Superior temporal gyrus (tissue), 1 donor: ENCODE measurements around the gene FGGY.
A peak's percentile ranks its signal among the peaks of the same experiment; 100 is the strongest.

Experiments
- DNase-seq: peaks from one replicate; pipeline ENCODE4 v3.0.0-alpha.2; 2016; ENCODE audit errors: extremely low spot score

The FGGY gene

DNA sequence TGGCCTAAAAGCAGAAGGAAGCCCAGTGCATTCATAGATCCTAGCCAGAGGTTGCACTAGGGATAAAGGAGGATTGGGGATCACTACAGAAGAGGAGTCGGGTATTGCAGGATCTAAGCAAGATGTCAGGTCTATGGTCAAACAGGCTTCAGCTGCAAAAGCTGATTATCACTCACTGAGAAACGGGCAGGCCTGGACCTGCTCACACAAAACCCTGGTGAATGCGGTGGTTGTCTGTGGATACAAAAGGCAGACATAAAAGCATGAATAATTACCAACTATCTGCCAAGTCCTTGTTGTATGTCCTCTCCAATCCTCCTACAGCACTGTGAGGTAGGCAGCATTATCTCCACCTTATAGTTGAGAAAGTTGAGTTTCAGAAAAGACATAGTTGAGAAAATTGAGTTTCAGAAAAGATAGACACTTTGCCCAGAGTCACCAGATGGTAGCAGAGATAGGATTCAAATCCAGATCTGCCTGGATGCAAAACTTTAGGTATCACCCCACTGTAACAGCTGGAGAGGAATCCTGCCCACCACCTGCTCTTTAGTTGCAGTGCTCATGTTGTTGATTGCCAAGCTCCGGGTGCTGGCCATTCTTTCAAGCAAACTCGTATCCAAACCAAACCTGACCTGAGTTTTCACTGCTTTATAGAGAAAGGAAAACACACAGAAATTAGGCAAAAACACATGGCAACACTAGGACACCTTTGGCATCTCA, 468.3 kb downstream of the FGGY start:
- no peak for DNase-seq

DNA sequence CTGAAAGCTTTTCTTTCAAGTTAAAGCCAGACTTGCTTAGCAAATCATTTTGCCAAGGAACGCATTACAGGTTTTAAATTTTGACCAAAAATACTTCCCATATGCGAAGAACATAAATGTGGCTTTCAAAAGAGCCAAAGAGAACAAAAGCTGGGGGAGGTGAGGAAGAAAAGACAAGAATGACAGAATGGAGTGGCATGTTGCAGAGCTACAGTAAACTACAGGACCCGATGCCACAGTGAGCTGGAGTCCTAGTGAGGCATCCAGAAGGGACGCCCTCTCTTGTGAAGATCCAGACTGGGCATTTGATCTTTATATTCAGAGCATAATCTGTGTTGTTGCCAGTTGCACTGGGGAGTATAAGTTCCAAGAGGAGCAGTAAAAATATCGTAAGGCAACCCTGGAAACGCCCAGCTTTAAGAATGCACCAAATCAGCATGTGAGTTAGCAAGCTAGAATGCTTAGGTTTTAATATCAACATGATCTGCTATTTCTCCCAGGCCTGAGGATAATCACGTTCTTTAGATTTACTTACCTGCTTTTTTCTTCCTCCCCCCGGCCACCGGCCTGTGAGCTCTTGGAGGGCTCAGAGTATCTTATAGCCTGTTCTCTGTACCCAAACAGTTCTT, 469.4 kb downstream of the FGGY start:
- peak; percentile 51 for DNase-seq

DNA sequence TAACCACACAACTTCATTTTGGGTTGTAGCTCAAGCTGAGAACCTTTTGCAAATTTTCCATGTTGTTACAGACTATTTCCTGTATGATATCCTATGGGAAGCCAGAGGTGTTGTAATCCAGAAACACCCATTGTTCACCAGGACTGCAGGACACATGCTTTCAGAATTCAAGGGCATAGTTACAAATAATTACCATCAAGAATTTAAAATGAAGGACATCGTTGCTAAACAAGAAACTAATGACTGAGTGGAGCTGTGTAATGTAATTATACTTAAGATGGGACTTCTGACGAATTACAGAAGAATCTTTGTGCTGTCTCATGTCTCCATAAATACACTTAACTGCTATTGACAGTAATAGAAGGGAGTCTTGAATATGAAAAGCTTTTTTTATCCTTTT, 470.2 kb downstream of the FGGY start:
- DNase-seq = no peak

DNA sequence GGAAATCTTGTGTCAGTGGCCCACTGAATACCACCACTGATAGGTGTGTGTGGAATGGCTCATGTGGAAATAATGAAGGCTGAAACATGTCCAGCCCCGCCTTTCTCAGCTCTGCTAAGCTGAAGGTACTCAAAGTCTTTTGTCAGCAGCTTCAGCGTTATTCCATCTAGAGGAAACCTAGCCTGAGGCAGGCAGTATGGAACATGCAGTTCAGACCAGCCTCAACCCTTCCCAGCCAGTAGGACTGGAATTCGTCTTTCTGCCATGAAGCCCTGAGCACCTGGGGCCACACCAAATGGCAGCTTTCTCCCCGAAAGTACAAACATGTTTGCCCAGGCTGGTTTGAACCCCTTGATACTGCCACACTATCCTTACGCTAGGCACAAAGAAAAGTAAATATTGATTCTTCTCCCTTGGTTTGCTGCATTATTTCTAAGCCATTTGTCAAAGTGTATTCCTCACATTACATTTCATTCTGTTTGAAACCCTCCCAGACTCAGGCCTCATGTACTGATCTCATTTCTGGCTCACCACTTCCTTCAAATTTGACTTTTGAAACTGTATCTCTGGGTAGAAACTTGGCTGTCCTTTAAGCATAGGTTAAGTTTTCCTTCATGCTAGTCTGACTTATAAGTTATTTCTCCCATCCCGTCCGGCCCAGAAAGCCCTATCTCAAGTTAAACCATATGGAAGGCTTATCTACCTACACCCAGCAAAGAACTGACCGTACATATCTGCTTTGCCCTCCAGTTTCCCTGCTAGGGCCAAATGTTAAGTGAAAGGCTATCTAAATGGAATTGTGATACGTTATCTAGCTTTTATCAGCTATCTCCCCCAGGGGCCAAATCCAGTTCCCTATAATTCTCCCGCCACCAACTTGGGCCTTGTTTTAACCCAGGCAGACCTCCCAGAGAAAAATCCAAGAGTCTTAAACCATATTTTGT, 472.2 kb downstream of the FGGY start:
- no peak for DNase-seq

DNA sequence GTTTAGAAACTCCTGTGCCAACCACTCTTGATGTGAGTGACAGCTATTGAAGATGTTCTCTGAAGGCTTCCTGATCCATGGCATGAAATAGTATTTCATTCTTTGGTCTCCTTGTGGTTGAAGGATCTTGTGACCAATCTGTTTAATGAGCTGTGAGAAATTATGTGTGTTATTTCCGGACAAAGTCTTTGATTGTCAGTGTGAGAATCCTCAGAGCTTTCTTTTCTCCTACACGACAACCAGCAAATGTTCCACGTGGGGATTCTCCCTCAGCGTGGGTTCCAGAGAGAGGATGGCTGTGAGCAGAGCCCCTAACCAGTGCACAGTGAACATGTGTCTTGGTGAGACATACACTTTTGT, 472.8 kb downstream of the FGGY start:
- DNase-seq = no peak

DNA sequence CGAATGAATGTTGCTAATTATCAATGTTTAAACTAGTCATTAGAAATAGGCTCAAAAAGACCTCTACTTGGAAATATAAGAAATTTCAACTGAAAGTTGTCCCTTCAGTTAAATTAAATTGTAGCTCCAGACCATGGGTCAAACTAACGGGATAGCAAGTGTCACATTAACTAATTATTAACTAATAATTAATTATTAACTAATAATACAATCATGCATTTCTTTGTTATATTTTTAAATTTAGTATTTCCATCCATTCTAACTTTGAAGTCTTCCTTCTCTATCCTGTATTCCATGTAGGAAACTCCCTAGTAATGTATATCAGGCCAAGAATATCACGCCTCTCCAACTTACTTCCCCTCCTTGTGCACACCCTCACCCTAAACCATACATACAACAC, 474.5 kb downstream of the FGGY start:
- DNase-seq = no peak

DNA sequence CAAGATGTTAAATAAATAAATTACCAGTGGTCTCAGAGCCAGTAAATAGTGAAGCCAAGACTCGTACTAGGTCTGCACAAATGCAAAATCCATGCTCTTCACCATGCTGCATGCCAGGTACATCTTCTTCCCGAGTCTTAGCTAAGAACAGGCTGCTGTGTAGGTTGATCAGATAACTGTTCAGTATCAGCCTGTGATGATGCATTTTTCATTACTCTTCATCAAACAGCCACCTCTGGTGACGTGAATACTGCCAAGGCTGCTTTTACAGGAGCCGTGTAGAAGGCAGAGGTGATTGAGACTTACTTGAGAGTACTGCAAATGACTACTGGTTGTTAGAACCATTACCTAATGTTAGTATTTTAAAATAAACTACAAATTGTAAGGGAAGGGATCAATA, 478.6 kb downstream of the FGGY start:
- no peak for DNase-seq

DNA sequence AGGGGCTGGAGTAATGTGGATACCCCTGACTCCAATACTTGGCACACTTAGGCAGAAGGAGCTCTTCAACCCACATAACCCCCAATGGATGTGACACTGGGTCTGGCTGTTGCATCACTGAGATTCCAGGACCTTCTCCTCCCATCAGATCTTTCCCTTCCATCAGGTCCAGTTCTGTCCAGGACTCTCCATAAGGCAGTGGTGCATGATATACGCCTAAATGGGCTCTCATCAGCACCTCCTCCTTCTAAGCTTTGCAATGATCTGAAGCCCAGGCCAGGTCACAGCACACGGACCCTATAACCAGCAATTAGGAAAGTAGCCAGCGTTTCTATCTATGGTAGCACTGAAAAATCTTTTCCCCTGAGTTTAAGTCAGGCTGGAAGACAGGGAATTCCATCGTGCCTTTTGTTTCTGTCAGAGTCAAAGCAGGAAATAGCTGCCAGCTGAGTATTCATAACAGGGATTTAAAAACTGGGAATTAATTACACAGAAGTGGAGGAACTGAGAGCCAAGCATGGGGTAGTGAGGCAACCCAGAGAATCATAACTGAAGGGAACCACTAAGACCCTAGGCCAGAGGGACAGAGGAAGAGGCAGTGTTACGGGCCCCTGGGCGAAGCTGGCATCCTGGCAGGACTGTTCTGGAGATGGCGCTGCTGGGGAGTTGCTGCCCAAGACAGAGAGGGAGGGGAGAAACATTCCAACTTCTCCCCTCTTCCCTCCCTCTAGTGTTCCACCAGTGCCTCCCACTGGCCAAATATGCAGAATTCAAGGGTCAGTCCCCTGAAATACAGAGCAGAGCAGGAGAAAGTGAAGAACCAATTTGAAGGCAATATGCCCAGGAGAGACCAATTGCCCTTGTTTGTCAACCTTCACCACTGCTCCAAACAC, 480.3 kb downstream of the FGGY start:
- no peak for DNase-seq

DNA sequence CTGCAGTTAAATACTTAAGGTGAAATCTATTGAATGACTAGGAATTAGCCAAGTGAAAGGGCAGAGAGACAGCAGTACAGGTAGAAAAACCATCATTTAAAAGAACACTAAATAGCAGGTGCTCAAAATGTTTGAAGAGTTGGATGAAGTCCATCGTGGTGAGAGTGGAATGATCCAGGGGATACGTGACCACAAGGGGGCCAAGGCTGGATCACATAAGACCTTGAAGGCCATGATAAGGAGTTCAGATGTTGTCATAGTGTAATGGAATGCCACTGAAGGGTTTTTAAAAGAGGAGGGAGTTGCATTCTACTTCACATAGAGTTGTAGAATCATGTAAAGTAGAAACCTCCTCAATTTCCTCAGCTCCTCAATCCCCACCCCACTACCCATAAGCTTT, 483.1 kb downstream of the FGGY start:
- no peak for DNase-seq

DNA sequence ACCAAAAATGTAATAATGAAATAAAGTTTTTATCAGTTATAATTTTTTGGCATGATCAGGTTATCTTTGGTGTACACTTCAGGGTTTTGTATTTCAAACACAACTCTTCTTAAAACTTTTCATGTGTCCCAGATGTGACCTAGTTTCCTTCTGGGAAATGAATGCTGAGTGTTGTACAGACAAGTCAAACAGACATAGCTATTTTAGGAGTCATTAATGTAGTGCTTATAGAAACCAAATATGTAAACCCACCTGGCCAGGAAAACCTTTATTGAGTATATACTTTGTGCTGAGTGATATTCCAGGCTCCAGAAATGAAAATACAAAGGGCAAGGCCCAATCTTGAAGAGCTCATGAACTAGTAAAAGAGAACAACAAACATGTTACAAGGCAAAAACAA, 491.9 kb downstream of the FGGY start:
- no peak for DNase-seq

DNA sequence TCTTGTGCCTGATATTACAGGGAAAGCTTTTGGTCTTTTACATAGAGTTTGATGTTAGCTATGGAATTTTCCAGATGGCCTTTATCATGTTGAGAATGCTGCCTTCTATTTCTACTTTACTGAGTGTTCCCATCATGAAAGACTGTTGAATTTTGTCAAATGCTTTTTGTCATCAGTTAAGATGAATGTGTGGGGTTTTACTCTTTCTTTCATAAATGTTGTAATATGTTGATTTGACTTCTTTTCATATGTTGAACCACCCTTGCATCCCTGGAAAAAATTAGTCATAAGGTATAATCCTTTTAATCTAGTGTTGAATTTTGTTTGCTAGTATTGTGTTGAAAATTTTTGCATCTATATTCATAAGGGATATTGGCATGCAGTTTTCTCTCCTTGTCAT, 501.7 kb downstream of the FGGY start:
- DNase-seq = no peak

DNA sequence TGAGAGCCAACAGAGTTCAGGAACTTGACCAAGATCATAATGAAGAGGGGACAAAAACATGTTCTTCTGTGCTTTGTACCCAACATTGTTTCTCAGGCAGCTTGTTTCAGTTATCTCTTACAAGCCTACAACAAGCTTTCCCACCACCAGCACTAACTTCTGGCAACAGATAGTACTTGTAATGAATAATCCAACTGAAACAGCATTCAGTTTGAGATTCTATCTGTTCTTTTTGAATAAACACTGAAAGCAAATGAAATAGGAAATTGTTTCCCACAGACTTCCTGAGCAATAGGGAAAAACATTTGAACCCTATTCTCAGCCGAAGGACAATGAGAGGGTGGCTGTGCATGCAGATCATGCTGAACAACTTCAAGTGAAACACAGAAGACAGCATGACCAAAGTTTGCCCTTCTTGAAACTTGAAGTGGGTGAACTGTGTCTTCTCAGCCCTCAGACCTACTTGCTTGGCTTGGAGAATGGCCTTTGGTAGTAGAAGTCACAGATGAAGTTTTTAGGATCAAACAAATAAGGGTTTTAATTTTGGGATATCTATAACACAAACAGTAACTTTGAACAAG, 506.7 kb downstream of the FGGY start:
- DNase-seq = no peak

DNA sequence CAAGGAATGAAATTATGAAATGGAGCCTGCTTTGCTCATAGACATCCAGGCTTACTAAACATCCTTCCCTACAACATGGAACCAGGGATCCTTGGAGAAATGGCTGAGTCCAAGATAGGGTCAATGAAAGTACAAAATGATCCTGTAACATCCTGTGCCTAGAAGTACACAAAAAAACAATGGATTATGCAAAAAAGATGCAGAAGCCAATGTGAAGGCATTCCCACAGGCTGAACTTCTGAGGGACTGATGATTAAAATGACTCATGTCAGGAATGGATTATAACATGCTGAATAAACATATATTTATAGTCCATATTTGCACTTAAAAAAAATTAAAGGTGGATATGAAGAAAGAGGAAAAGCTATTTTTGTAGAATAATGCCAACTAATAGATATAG, 507.4 kb downstream of the FGGY start:
- no peak for DNase-seq

DNA sequence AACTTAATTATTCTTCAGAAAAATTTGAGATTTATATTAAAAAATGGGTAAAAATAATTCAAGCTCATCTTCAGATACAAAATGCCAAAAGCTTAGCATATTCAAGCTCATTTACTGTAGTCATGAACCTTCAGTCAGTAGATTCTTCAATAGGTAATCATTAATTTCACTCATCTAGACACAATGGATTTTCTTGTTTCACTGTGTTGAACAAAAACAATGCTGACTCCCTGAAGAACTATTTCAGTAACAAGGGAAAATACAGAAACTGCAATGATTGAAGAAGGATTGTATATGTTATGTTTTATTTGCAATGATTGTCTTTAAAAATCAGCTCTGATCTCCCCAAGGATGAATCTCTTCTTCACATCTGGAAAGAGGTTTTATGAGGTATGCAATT, 508.7 kb downstream of the FGGY start:
- DNase-seq = no peak
